Liver (tissue), 9 donors: Measurements from ENCODE around the gene DTNB. TPM values are rescaled to one million over a fixed set of nuclear protein-coding genes. Genes with fewer than 3 reads are reported as not detected.

ENCODE experiments used
- DNase-seq: peaks from one replicate; pipeline ENCODE4 v3.0.0-alpha.2; 2017; ENCODE audit warnings: low spot score
- H3K27ac ChIP-seq, 2 donors: one replicate each; pipeline ENCODE4 v1.7.0; 2013; ENCODE audit warnings: inconsistent platforms in 2 of 2, low read length in 2 of 2, control low read depth in 1 of 2, low read depth in 1 of 2, mild to moderate bottlenecking in 1 of 2
- H3K27me3 ChIP-seq, 4 donors: one replicate each; pipeline versions ENCODE4 v1.6.1 to v1.7.0; 2013; ENCODE audit warnings: low read length in 3 of 4, inconsistent platforms in 1 of 4, mild to moderate bottlenecking in 1 of 4, moderate library complexity in 1 of 4; ENCODE audit not compliant: control insufficient read depth in 4 of 4, insufficient read depth in 4 of 4
- H3K36me3 ChIP-seq, 4 donors: one replicate each; pipeline versions ENCODE4 v1.6.1 to v1.7.0; 2013; ENCODE audit warnings: low read length in 3 of 4, mild to moderate bottlenecking in 3 of 4, low read depth in 1 of 4, moderate library complexity in 1 of 4; ENCODE audit not compliant: control insufficient read depth in 4 of 4, insufficient read depth in 3 of 4
- H3K4me1 ChIP-seq, 4 donors: one replicate each; pipeline versions ENCODE4 v1.6.1 to v1.7.0; 2013; ENCODE audit warnings: low read length in 3 of 4, mild to moderate bottlenecking in 3 of 4, moderate library complexity in 1 of 4; ENCODE audit not compliant: control insufficient read depth in 4 of 4, insufficient read depth in 4 of 4
- H3K4me3 ChIP-seq, 3 donors: one replicate each; pipeline versions ENCODE4 v1.6.1 to v1.7.0; 2013; ENCODE audit warnings: low read length in 3 of 3, control low read depth in 1 of 3, low read depth in 1 of 3, mild to moderate bottlenecking in 1 of 3
- H3K9ac ChIP-seq, 2 donors: one replicate each; pipeline ENCODE4 v1.7.0; 2013; ENCODE audit warnings: low read length in 2 of 2, mild to moderate bottlenecking in 2 of 2, moderate library complexity in 2 of 2, control low read depth in 1 of 2, low read depth in 1 of 2
- H3K9me3 ChIP-seq, 4 donors: one replicate each; pipeline versions ENCODE4 v1.6.1 to v1.7.0; 2013; ENCODE audit warnings: low read length in 3 of 4; ENCODE audit not compliant: control insufficient read depth in 4 of 4
- EGR1 ChIP-seq, 2 donors: IDR thresholded peaks; 2 replicates each; pipeline ENCODE4 v1.6.1; 2016 to 2018; ENCODE audit warnings: antibody characterized with exemption in 2 of 2, low read depth in 2 of 2
- FOXA1 ChIP-seq: IDR thresholded peaks from 2 replicates; pipeline ENCODE4 v1.6.1; 2016; ENCODE audit warnings: antibody characterized with exemption
- FOXA2 ChIP-seq: IDR thresholded peaks from 2 replicates; pipeline ENCODE4 v1.6.1; 2016; ENCODE audit warnings: antibody characterized with exemption
- GABPA ChIP-seq, 2 donors: IDR thresholded peaks in 1 of 2; conservative IDR thresholded peaks in 1 of 2; 2 replicates each; pipeline ENCODE4 v1.6.1; 2016; ENCODE audit warnings: antibody characterized with exemption in 2 of 2, mild to moderate bottlenecking in 1 of 2, moderate library complexity in 1 of 2
- HNF4A ChIP-seq, 2 donors: conservative IDR thresholded peaks; 2 replicates each; pipeline ENCODE4 v1.6.1; 2016; ENCODE audit warnings: antibody characterized with exemption in 2 of 2, mild to moderate bottlenecking in 2 of 2
- HNF4G ChIP-seq: IDR thresholded peaks from 2 replicates; pipeline ENCODE4 v1.6.1; 2016; ENCODE audit warnings: antibody characterized with exemption
- JUND ChIP-seq, 2 donors: IDR thresholded peaks; 2 replicates each; pipeline ENCODE4 v1.6.1; 2016; ENCODE audit warnings: antibody characterized with exemption in 2 of 2
- MAX ChIP-seq: IDR thresholded peaks from 2 replicates; pipeline ENCODE4 v1.6.1; 2016; ENCODE audit warnings: antibody characterized with exemption
- NR2F2 ChIP-seq: IDR thresholded peaks from 2 replicates; pipeline ENCODE4 v1.6.1; 2016; ENCODE audit warnings: antibody characterized with exemption
- RAD21 ChIP-seq, 2 donors: IDR thresholded peaks; 2 replicates each; pipeline ENCODE4 v1.6.1; 2016; ENCODE audit warnings: antibody characterized with exemption in 2 of 2, mild to moderate bottlenecking in 2 of 2
- REST ChIP-seq: IDR thresholded peaks from 2 replicates; pipeline ENCODE4 v1.6.1; 2016; ENCODE audit warnings: antibody characterized with exemption, mild to moderate bottlenecking
- RXRA ChIP-seq, 2 donors: IDR thresholded peaks; 2 replicates each; pipeline ENCODE4 v1.6.1; 2017 to 2018; ENCODE audit warnings: antibody characterized with exemption in 2 of 2, mild to moderate bottlenecking in 1 of 2
- SP1 ChIP-seq: IDR thresholded peaks from 2 replicates; pipeline ENCODE4 v1.6.1; 2018; ENCODE audit warnings: antibody characterized with exemption, mild to moderate bottlenecking
- TAF1 ChIP-seq: conservative IDR thresholded peaks from 2 replicates; pipeline ENCODE4 v1.6.1; 2016; ENCODE audit warnings: antibody characterized with exemption, mild to moderate bottlenecking
- YY1 ChIP-seq: IDR thresholded peaks from 2 replicates; pipeline ENCODE4 v1.6.1; 2016; ENCODE audit warnings: antibody characterized with exemption, mild to moderate bottlenecking
- WGBS: extraction: QIAGEN DNeasy Blood & Tissue Kit; methylation state at CpG from one replicate; pipeline ENCODE4 v1.1.7; 2013; 5-methylcytosine and 5-hydroxymethylcytosine counted together
- polyA plus RNA-seq, 2 donors: library from polyadenylated mRNA; stranded (reverse) in 1 of 2; unstranded in 1 of 2; fragments of 200-250 nt in 1 of 2; fragments of >200 nt in 1 of 2; fragmentation: Nextera tagmentation in 1 of 2; extraction: Ambion mirVana in 1 of 2; gene quantifications; one replicate each; pipeline versions ENCODE4 v1.2.1 to v1.2.3, GENCODE V29; 2013 to 2015
- total RNA-seq, 2 donors: library from RNA; depleted of rRNA; stranded (reverse); fragments of >200 nt; gene quantifications; one replicate each; pipeline ENCODE4 v1.2.3, GENCODE V29; 2014
- TF ChIP-seq, protein P1 (sequence below): fragments of 150-350 bp; IDR thresholded peaks from 2 replicates; pipeline ENCODE4 v1.5.1; 2017; ENCODE audit warnings: improper control_type of control experiment, low read depth, low read length; ENCODE audit not compliant: missing input control
- TF ChIP-seq, protein P2 (sequence below): IDR thresholded peaks from 2 replicates; pipeline ENCODE4 v1.6.1; 2016; ENCODE audit warnings: antibody characterized with exemption
- TF ChIP-seq, protein P3 (sequence below): IDR thresholded peaks from 2 replicates; pipeline ENCODE4 v1.6.1; 2016; ENCODE audit warnings: antibody characterized with exemption
- donor health status: healthy.
- donor health status: healthy.
- donor health status: healthy.
- donor health status: healthy.
- donor health status: healthy.

DTNB gene
- total and polyA plus RNA-seq, 4 donors, result 3.3 to 10.5 (median 6.4) TPM

- WGBS, result 92% methylated on average over 8 of the region's 8 CpGs
- H3K9me3 ChIP-seq, result no peaks in the 10 kb centered on the region
- H3K9ac ChIP-seq, result no peak overlapping the region
- H3K27ac ChIP-seq, result no peak overlapping the region
- H3K4me1 ChIP-seq, result peaks cover 7 to 19% (median 14%) of the 10 kb centered on the region in 4 donors
- H3K36me3 ChIP-seq, result no peaks in the 10 kb centered on the region
- no peak for DNase-seq
- no peak overlapping the region for H3K4me3 ChIP-seq
- no peak for TF ChIP-seq YY1
- no peak for TF ChIP-seq FOXA1
- no peak for TF ChIP-seq GABPA (IDR thresholded peaks at IDR 0.05 in 1 of 2, conservative IDR thresholded peaks at IDR 0.05 in 1 of 2)
- no peak for TF ChIP-seq HNF4A (conservative IDR thresholded peaks at IDR 0.05)
- TF ChIP-seq JUND (IDR thresholded peaks at IDR 0.05), result no peak
- no peak for TF ChIP-seq MAX
- no peak for TF ChIP-seq RAD21 (IDR thresholded peaks at IDR 0.05)
- TF ChIP-seq NR2F2, result no peak
- no peak for TF ChIP-seq FOXA2
- no peak for TF ChIP-seq EGR1 (IDR thresholded peaks at IDR 0.05; ENCODE audit: low read depth in 2 of 2)
- TF ChIP-seq SP1, result no peak
- no peak for TF ChIP-seq RXRA (IDR thresholded peaks at IDR 0.05)
- no peak for TF ChIP-seq TAF1
- TF ChIP-seq HNF4G, result no peak
- no peak for TF ChIP-seq REST
- TF ChIP-seq, protein P1, sequence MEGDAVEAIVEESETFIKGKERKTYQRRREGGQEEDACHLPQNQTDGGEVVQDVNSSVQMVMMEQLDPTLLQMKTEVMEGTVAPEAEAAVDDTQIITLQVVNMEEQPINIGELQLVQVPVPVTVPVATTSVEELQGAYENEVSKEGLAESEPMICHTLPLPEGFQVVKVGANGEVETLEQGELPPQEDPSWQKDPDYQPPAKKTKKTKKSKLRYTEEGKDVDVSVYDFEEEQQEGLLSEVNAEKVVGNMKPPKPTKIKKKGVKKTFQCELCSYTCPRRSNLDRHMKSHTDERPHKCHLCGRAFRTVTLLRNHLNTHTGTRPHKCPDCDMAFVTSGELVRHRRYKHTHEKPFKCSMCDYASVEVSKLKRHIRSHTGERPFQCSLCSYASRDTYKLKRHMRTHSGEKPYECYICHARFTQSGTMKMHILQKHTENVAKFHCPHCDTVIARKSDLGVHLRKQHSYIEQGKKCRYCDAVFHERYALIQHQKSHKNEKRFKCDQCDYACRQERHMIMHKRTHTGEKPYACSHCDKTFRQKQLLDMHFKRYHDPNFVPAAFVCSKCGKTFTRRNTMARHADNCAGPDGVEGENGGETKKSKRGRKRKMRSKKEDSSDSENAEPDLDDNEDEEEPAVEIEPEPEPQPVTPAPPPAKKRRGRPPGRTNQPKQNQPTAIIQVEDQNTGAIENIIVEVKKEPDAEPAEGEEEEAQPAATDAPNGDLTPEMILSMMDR, result no peak
- TF ChIP-seq, protein P2, sequence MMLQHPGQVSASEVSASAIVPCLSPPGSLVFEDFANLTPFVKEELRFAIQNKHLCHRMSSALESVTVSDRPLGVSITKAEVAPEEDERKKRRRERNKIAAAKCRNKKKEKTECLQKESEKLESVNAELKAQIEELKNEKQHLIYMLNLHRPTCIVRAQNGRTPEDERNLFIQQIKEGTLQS, result no peak
- TF ChIP-seq, protein P3, sequence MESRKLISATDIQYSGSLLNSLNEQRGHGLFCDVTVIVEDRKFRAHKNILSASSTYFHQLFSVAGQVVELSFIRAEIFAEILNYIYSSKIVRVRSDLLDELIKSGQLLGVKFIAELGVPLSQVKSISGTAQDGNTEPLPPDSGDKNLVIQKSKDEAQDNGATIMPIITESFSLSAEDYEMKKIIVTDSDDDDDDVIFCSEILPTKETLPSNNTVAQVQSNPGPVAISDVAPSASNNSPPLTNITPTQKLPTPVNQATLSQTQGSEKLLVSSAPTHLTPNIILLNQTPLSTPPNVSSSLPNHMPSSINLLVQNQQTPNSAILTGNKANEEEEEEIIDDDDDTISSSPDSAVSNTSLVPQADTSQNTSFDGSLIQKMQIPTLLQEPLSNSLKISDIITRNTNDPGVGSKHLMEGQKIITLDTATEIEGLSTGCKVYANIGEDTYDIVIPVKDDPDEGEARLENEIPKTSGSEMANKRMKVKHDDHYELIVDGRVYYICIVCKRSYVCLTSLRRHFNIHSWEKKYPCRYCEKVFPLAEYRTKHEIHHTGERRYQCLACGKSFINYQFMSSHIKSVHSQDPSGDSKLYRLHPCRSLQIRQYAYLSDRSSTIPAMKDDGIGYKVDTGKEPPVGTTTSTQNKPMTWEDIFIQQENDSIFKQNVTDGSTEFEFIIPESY, result no peak
- no peaks in the 10 kb centered on the region for H3K27me3 ChIP-seq
Measured at GRCh38 chr2:25335204-25335603, 338.2 kb downstream of the DTNB start.
